Measurements from ENCODE around the gene U2AF2.

U2AF2 gene

DNA sequence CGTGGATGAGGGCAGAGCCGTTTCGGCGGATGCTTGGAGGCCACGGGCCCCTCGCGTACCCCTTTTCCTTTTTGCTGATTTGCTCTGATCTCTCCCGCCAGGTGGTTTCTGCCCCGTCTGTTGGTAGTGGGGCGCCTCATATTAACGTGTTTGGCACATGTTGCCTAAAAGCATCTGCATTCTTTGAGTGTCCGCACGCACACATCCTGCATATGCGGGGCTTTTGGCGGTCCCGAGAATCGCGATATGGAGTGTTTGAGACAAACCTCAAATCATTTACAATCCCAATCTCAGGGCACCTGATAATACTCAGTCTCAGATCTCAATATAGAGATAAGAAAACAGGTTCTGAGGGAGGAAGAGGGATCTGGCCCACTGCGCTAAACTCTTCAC, 809 bp downstream of the U2AF2 start:
- no peaks in the 10 kb centered on the region for H3K9me3 Mint-ChIP-seq

DNA sequence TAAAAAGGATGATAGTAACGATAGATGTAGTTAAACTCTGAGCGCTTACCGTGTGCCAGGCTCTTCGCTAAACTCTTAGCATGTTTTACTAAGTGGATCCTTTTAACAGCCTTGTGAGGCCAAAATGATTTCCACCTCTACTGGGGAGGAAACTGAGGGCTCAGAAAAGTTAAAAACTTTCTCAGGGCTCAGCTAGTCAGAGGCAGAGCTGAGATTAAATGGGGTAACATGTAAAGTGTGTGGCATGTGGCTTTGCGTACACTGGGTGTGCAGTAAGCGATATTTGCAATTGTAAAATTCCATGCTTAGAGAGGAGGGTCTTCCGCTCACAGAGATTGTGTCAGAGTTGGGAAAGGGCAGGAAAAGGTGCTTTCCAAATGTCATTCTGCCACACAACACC, 1.7 kb downstream of the U2AF2 start:
- H3K4me3 Mint-ChIP-seq: peak overlapping the region; percentile 97
- H3K9me3 Mint-ChIP-seq: no peaks in the 10 kb centered on the region
- no peaks in the 10 kb centered on the region for H3K27me3 Mint-ChIP-seq (ENCODE audit: low read depth, poor library complexity)
- H3K36me3 Mint-ChIP-seq (ENCODE audit: low read depth): peaks cover 24% of the 10 kb centered on the region
- DNase-seq: no peak
- no peak overlapping the region for H3K27ac Mint-ChIP-seq
- peaks cover 38% of the 10 kb centered on the region for H3K4me1 Mint-ChIP-seq
- TF ChIP-seq, protein P1, sequence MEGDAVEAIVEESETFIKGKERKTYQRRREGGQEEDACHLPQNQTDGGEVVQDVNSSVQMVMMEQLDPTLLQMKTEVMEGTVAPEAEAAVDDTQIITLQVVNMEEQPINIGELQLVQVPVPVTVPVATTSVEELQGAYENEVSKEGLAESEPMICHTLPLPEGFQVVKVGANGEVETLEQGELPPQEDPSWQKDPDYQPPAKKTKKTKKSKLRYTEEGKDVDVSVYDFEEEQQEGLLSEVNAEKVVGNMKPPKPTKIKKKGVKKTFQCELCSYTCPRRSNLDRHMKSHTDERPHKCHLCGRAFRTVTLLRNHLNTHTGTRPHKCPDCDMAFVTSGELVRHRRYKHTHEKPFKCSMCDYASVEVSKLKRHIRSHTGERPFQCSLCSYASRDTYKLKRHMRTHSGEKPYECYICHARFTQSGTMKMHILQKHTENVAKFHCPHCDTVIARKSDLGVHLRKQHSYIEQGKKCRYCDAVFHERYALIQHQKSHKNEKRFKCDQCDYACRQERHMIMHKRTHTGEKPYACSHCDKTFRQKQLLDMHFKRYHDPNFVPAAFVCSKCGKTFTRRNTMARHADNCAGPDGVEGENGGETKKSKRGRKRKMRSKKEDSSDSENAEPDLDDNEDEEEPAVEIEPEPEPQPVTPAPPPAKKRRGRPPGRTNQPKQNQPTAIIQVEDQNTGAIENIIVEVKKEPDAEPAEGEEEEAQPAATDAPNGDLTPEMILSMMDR (IDR thresholded peaks at IDR 0.05): no peak

More for the DNA sequence above, 809 bp downstream of the U2AF2 start:
- Mint-ChIP-seq H3K27me3 (ENCODE audit: low read depth, poor library complexity) (no peaks in the 10 kb centered on the region), H3K4me3 (peak overlapping the region; percentile 97), H3K27ac (peak overlapping the region; percentile 97), H3K4me1 (peaks cover 38% of the 10 kb centered on the region), H3K36me3 (ENCODE audit: low read depth) (peaks cover 18% of the 10 kb centered on the region)
- no peak for DNase-seq
- TF ChIP-seq, protein P1 (IDR thresholded peaks at IDR 0.05): no peak

DNA sequence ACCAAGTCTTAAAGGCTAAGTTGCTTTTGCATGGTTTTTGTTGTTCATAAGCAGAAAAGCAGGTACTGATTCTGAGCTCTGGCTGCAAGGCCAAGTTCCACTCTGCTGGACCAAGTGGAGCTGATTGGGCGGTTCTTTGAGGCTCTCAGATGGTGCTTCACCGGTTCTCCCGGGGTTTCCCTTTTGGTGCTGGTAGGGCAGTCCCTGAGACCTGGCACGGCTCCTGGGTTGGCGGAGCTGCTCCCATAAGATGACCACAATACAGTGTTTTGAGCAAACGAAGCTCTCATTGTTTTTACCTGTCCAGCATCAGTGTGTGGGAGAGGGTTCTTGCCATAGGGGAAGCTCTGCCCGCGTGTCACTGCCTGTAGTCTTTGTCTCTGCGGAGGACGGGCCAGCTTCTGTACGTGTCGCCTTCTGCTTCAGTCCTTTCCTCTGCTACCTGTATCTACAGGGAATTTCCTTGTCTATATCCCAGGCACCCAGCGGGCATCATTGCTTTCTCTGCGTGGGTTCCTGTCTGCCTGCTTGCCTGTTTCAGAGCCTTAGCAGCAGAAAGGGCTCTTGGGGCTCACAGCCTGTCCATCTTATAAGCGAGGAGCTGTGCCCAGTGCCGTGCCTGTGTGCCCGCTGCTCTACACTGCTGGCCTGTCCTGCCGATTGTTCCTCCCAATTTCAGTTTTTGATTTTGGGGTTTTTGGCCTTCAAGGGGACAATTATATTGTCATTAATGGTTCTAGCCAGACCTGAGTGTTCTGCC, 2.3 kb downstream of the U2AF2 start:
- Mint-ChIP-seq H3K4me1 (peaks cover 43% of the 10 kb centered on the region), H3K9me3 (no peaks in the 10 kb centered on the region), H3K27me3 (ENCODE audit: low read depth, poor library complexity) (no peaks in the 10 kb centered on the region), H3K27ac (peak overlapping the region; percentile 81), H3K4me3 (peak overlapping the region; percentile 97), H3K36me3 (ENCODE audit: low read depth) (peaks cover 24% of the 10 kb centered on the region)
- TF ChIP-seq, protein P1 (IDR thresholded peaks at IDR 0.05): no peak
- DNase-seq: no peak

DNA sequence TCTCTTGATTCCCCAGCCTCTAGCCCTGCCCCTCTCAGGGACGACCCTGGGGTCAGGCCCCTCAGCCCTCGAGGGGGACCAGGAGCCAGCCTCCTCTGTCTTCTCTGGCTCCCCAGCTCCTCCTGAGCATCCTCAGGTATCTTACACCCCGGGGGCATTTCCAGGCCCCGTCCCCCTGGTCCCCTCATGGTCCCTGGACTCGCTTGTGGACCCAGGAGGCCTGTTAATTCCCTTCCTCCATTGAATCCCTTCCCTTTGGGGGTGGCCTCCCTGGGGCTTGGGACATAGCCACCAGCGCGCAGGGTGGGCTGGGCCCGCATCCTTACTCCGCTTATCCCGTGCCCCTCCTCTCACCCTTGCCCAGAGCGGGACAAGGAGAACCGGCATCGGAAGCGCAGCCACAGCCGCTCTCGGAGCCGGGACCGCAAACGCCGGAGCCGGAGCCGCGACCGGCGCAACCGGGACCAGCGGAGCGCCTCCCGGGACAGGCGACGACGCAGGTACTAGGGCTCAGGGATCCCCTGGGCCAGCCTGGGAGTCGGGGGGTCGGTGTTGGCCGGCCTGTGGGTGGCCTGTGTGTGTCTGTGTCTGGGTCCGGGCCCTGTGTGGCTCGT, 4.1 kb downstream of the U2AF2 start:
- H3K36me3 Mint-ChIP-seq (ENCODE audit: low read depth): peaks cover 38% of the 10 kb centered on the region
- no peak for DNase-seq
- peak overlapping the region; percentile 69 for H3K4me3 Mint-ChIP-seq
- H3K9me3 Mint-ChIP-seq: no peaks in the 10 kb centered on the region
- no peaks in the 10 kb centered on the region for H3K27me3 Mint-ChIP-seq (ENCODE audit: low read depth, poor library complexity)
- H3K27ac Mint-ChIP-seq: peak overlapping the region; percentile 99
- peaks cover 43% of the 10 kb centered on the region for H3K4me1 Mint-ChIP-seq
- TF ChIP-seq, protein P1 (IDR thresholded peaks at IDR 0.05): no peak

DNA sequence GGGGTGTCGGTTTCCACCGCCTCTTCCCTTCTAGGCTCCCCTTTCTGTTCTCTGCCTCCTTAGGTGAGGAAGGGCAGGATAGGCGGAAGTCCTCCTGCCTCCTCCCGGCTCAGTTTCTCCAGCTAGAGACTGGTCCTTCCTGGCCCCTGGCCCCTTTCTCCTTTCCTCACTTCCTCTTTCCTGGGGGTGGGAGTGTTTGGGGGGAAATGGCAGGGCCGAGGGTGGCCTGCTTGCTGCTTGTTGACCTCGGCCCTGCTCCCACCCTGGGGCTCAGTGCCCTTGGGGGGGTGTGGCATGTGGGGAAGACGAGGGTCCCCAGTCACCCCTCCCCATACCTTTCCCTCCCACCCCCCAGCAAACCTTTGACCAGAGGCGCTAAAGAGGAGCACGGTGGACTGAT, 5.0 kb downstream of the U2AF2 start:
- TF ChIP-seq, protein P1 (IDR thresholded peaks at IDR 0.05): no peak
- peaks cover 43% of the 10 kb centered on the region for H3K4me1 Mint-ChIP-seq
- peak overlapping the region; percentile 69 for H3K4me3 Mint-ChIP-seq
- no peaks in the 10 kb centered on the region for H3K9me3 Mint-ChIP-seq
- H3K36me3 Mint-ChIP-seq (ENCODE audit: low read depth): peaks cover 40% of the 10 kb centered on the region
- H3K27me3 Mint-ChIP-seq (ENCODE audit: low read depth, poor library complexity): no peaks in the 10 kb centered on the region
- DNase-seq: no peak
- peak overlapping the region; percentile 99 for H3K27ac Mint-ChIP-seq

All from nephron progenitor cell (in vitro differentiated cells).